NB4 (cell line): ENCODE results near the gene SH2D1B.

Source experiments
- MYC ChIP-seq: IDR thresholded peaks from 2 replicates; pipeline ENCODE4 v1.6.1; 2011; ENCODE audit warnings: low read depth, low read length
- POLR2A ChIP-seq: IDR thresholded peaks from 2 replicates; pipeline ENCODE4 v1.6.1; 2011; ENCODE audit warnings: mild to moderate bottlenecking; ENCODE audit not compliant: insufficient read length; ENCODE audit errors: extremely low read depth
- TF ChIP-seq, protein P1 (sequence below): IDR thresholded peaks from one replicate; pipeline ENCODE4 v1.5.1; 2012; ENCODE audit warnings: low read depth, low read length

DNA sequence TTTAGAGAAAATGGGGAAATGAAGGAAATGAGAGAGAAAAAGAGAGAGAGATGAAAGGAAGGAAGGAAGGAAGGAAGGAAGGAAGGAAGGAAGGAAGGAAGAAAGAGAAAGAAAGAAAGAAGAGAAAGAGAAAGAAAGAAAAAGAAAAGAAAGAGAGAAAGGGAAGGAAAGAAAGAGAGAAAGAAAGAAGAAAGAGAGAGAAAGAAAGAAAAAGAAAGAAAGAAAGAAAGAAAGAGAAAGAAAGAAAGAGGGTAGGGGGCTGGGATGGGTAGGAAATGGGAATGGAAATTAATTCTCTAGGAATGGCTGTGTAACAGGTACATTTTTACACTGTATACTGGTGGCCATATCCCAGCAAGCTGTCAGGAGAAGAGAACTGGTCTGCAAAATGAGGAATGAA is 4.3 kb upstream of the SH2D1B start:
- TF ChIP-seq, protein P1, sequence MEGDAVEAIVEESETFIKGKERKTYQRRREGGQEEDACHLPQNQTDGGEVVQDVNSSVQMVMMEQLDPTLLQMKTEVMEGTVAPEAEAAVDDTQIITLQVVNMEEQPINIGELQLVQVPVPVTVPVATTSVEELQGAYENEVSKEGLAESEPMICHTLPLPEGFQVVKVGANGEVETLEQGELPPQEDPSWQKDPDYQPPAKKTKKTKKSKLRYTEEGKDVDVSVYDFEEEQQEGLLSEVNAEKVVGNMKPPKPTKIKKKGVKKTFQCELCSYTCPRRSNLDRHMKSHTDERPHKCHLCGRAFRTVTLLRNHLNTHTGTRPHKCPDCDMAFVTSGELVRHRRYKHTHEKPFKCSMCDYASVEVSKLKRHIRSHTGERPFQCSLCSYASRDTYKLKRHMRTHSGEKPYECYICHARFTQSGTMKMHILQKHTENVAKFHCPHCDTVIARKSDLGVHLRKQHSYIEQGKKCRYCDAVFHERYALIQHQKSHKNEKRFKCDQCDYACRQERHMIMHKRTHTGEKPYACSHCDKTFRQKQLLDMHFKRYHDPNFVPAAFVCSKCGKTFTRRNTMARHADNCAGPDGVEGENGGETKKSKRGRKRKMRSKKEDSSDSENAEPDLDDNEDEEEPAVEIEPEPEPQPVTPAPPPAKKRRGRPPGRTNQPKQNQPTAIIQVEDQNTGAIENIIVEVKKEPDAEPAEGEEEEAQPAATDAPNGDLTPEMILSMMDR: no peak
- no peak for TF ChIP-seq POLR2A
- no peak for TF ChIP-seq MYC
